Ascending aorta (tissue), 2 donors: ENCODE results near the gene KHDC4. TPM values are rescaled to one million over a fixed set of nuclear protein-coding genes. Genes with fewer than 3 reads are reported as not detected.

Source experiments
- DNase-seq, 2 donors: peaks; one replicate each; pipeline ENCODE4 v3.0.0-alpha.2; 2019; ENCODE audit warnings: low spot score in 2 of 2
- H3K27ac ChIP-seq, 2 donors: fragments of 200-600 bp; sonication (generic); one replicate each; pipeline ENCODE4 v1.5.1; 2016 to 2017; ENCODE audit warnings: mild to moderate bottlenecking in 1 of 2
- H3K27me3 ChIP-seq: fragments of 200-600 bp; sonication (generic); one replicate; pipeline ENCODE4 v1.5.1; 2017
- H3K36me3 ChIP-seq, 2 donors: fragments of 200-600 bp; sonication (generic); one replicate each; pipeline ENCODE4 v1.5.1; 2016
- H3K4me1 ChIP-seq, 2 donors: fragments of 200-600 bp; sonication (generic); one replicate each; pipeline ENCODE4 v1.5.1; 2016 to 2017; ENCODE audit warnings: mild to moderate bottlenecking in 1 of 2
- H3K4me3 ChIP-seq, 2 donors: fragments of 200-600 bp; sonication (generic); one replicate each; pipeline ENCODE4 v1.5.1; 2016 to 2017; ENCODE audit warnings: mild to moderate bottlenecking in 1 of 2
- H3K9me3 ChIP-seq, 2 donors: fragments of 200-600 bp; sonication (generic); one replicate each; pipeline ENCODE4 v1.5.1; 2016
- CTCF ChIP-seq, 3 experiments: fragments of 200-600 bp in 2 of 3; fragments of 450-650 bp in 1 of 3; sonication (generic) in 2 of 3; IDR thresholded peaks; one replicate each; pipeline ENCODE4 v1.5.1; 2016 to 2019; ENCODE audit warnings: antibody characterized with exemption in 3 of 3, mild to moderate bottlenecking in 1 of 3, moderate library complexity in 1 of 3
- intact Hi-C: fragments of 100-400 bp; cut with DNase I; formaldehyde crosslinking; loops from one replicate; pipeline ENCODE4 v1.15.1; 2023
- total RNA-seq: library from RNA; depleted of rRNA; stranded (reverse); fragments of >200 nt; gene quantifications from one replicate; pipeline ENCODE4 v1.1.0, GENCODE V29; 2016

Gene KHDC4
- total RNA-seq, 1 donor from 2014 or later, result 101 TPM

GRCh38 chr1:155976913-155977689 is 42.9 kb upstream of the KHDC4 start:
- Histone ChIP-seq H3K4me1 (peaks cover 37 to 56% of the 10 kb centered on the region in 2 donors), H3K4me3 (peak overlapping the region; percentile 72 to 89), H3K27me3 (no peaks in the 10 kb centered on the region), H3K9me3 (no peaks in the 10 kb centered on the region), H3K36me3 (peaks cover 0 to 2% of the 10 kb centered on the region in 2 donors), H3K27ac (peak overlapping the region; percentile 94 to 98)
- TF ChIP-seq CTCF (IDR thresholded peaks at IDR 0.05), result no peak
- DNase-seq, result no peak
- intact Hi-C loops, result no loop called here

GRCh38 chr1:155976062-155976912 is 42.1 kb upstream of the KHDC4 start:
- H3K9me3 ChIP-seq, result no peaks in the 10 kb centered on the region
- H3K36me3 ChIP-seq, result no peaks in the 10 kb centered on the region
- TF ChIP-seq CTCF (IDR thresholded peaks at IDR 0.05), result no peak
- H3K4me1 ChIP-seq, result peaks cover 38 to 56% of the 10 kb centered on the region in 2 donors
- H3K27me3 ChIP-seq, result no peaks in the 10 kb centered on the region
- peak in 1 of 2 donors; percentile 88 for DNase-seq
- intact Hi-C loops, result no loop called here
- H3K4me3 ChIP-seq, result peak overlapping the region; percentile 72 to 89
- H3K27ac ChIP-seq, result peak overlapping the region; percentile 94 to 98

GRCh38 chr1:155975375-155976061 is 41.3 kb upstream of the KHDC4 start:
- no peaks in the 10 kb centered on the region for H3K36me3 ChIP-seq
- DNase-seq, result no peak
- H3K27ac ChIP-seq, result peak overlapping the region; percentile 94 to 98
- peak overlapping the region; percentile 72 to 89 for H3K4me3 ChIP-seq
- intact Hi-C loops, result no loop called here
- H3K27me3 ChIP-seq, result no peaks in the 10 kb centered on the region
- H3K9me3 ChIP-seq, result no peaks in the 10 kb centered on the region
- TF ChIP-seq CTCF (IDR thresholded peaks at IDR 0.05), result no peak
- peaks cover 38 to 57% of the 10 kb centered on the region in 2 donors for H3K4me1 ChIP-seq

- intact Hi-C loops, result no loop called here
- peak overlapping the region; percentile 94 to 98 for H3K27ac ChIP-seq
- no peak for TF ChIP-seq CTCF (IDR thresholded peaks at IDR 0.05)
- no peak for DNase-seq
- H3K9me3 ChIP-seq, result no peaks in the 10 kb centered on the region
- peaks cover 5 to 6% of the 10 kb centered on the region in 2 donors for H3K36me3 ChIP-seq
- peaks cover 40 to 60% of the 10 kb centered on the region in 2 donors for H3K4me1 ChIP-seq
- H3K27me3 ChIP-seq, result no peaks in the 10 kb centered on the region
- H3K4me3 ChIP-seq, result peak overlapping the region; percentile 72 to 89
These were observed 40.2 kb upstream of the KHDC4 start for GRCh38 chr1:155974208-155975115.
